ENCODE data around the gene DNAJC21.

DNA sequence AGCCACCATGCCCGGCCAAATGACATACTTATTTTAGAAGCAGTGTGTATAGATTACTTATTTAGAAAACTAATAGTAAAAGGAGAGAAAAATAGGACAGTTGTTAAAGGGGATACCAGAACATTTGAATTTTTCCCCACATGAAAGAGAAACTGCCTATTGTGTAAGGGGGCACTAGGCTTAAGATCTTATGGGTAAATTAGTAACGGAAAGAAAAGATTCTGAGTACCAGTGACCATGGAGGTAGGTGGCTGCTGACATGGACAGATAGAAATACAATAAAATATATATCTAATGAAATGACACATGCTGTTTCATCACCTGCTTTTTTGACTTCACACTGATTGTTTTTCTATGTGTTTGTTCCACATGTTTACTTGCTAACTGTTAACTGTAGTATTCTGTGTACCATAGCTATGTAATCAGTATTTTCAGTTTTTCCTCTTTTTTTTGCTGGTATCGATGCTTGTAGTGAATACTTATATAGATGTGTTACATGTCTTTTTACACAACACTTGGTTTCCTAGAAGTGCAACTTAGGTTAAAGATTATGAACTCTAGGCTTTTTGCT, 3.0 kb upstream of the DNAJC21 start:
- TF ChIP-seq, protein P1, sequence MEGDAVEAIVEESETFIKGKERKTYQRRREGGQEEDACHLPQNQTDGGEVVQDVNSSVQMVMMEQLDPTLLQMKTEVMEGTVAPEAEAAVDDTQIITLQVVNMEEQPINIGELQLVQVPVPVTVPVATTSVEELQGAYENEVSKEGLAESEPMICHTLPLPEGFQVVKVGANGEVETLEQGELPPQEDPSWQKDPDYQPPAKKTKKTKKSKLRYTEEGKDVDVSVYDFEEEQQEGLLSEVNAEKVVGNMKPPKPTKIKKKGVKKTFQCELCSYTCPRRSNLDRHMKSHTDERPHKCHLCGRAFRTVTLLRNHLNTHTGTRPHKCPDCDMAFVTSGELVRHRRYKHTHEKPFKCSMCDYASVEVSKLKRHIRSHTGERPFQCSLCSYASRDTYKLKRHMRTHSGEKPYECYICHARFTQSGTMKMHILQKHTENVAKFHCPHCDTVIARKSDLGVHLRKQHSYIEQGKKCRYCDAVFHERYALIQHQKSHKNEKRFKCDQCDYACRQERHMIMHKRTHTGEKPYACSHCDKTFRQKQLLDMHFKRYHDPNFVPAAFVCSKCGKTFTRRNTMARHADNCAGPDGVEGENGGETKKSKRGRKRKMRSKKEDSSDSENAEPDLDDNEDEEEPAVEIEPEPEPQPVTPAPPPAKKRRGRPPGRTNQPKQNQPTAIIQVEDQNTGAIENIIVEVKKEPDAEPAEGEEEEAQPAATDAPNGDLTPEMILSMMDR (conservative IDR thresholded peaks at IDR 0.05; ENCODE audit: low read depth in 2 of 2): no peak
- TF ChIP-seq POLR2AphosphoS5 (IDR thresholded peaks at IDR 0.05; ENCODE audit: low read depth): no peak
- TF ChIP-seq, protein P2, sequence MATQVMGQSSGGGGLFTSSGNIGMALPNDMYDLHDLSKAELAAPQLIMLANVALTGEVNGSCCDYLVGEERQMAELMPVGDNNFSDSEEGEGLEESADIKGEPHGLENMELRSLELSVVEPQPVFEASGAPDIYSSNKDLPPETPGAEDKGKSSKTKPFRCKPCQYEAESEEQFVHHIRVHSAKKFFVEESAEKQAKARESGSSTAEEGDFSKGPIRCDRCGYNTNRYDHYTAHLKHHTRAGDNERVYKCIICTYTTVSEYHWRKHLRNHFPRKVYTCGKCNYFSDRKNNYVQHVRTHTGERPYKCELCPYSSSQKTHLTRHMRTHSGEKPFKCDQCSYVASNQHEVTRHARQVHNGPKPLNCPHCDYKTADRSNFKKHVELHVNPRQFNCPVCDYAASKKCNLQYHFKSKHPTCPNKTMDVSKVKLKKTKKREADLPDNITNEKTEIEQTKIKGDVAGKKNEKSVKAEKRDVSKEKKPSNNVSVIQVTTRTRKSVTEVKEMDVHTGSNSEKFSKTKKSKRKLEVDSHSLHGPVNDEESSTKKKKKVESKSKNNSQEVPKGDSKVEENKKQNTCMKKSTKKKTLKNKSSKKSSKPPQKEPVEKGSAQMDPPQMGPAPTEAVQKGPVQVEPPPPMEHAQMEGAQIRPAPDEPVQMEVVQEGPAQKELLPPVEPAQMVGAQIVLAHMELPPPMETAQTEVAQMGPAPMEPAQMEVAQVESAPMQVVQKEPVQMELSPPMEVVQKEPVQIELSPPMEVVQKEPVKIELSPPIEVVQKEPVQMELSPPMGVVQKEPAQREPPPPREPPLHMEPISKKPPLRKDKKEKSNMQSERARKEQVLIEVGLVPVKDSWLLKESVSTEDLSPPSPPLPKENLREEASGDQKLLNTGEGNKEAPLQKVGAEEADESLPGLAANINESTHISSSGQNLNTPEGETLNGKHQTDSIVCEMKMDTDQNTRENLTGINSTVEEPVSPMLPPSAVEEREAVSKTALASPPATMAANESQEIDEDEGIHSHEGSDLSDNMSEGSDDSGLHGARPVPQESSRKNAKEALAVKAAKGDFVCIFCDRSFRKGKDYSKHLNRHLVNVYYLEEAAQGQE (IDR thresholded peaks at IDR 0.05; ENCODE audit: unreplicated experiment): no peak
- no peak for TF ChIP-seq EZH2phosphoT487 (IDR thresholded peaks at IDR 0.05; ENCODE audit: unreplicated experiment)

Data from GM23338 (cell line).